GM10248 (cell line): ENCODE measurements around the gene PLEKHA8.

ENCODE experiments used
- CTCF ChIA-PET: fragments of 300-600 bp; sonication (Branson Sonifier 250); formaldehyde crosslinking; extraction: SDS; loops from one replicate; lab custom pipeline; 2021; ENCODE audit warnings: antibody characterized with exemption; lab: Yijun Ruan, JAX
- POLR2A ChIA-PET: fragments of 350-650 bp; sonication (Branson Sonifier 250); formaldehyde crosslinking; extraction: SDS; loops from one replicate; lab custom pipeline; 2020; ENCODE audit warnings: antibody characterized with exemption; lab: Yijun Ruan, JAX
- DNase-seq: peaks from one replicate; pipeline ENCODE4 v3.0.0; 2012; ENCODE audit errors: extremely low spot score
- CTCF ChIP-seq: IDR thresholded peaks from 2 replicates; pipeline ENCODE4 v1.5.1; 2012; ENCODE audit warnings: mild to moderate bottlenecking, low read depth; ENCODE audit errors: extremely low read depth, missing control alignments, control extremely low read depth

PLEKHA8 gene

DNA sequence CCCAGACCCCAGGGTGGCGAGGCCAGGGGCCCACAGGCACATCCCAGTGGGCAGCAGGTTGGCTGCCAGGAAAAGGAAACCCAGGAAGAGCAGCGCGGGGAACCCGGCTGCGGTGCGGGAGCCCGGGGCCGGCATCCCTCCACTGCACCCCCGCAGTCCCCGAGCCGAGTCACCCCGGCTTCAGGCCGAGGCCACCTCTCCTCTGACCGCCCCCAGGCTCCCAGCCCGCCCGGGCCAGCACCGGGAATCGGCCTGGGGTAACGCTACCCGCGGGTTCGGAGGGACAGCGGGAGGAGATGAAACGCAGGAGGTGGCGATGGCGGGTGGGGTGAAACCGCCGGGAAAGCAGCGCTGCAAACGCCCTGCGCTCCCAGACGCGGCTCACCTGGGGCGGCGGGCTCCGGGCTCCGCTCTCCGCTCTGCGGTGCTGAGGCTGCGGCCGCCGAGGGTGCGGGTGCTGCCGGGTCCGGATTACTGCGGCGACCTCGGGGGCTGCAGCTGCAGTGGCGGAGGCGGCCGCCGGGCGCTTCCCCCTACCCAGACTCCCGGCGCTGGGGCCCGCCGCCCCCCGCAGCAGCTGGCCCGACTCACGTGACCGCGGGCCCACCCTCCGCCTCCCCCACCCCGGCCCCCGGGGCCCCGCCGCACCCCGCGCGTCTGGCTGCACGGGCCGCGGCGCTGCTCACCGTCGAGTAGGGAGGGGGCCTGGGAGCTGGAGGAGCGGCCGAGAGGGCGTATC, 38.8 kb upstream of the PLEKHA8 start, which contains the start of gene SCRN1:
TSS of gene SCRN1 (minus strand) at position 545 of the 739 bp plus-strand sequence. CDS start 20,734 bp downstream, outside the sequence.
- ChIA-PET POLR2A (no interaction called here), CTCF (interaction anchor here (1.8 kb wide), 1 partner anchor 8 kb away, joined by 5 read pairs; no protein-coding TSS in a partner anchor)
- DNase-seq, result peak; percentile 78
- no peak for TF ChIP-seq CTCF

GRCh38 chr7:29990931-29991330, 37.3 kb upstream of the PLEKHA8 start:
- CTCF ChIA-PET, result interaction anchor here (1.8 to 2.3 kb wide), 2 partner anchors 10 to 70 kb away, joined by 4 to 5 read pairs; no protein-coding TSS in a partner anchor
- no peak for TF ChIP-seq CTCF
- POLR2A ChIA-PET, result no interaction called here
- DNase-seq, result no peak

DNA sequence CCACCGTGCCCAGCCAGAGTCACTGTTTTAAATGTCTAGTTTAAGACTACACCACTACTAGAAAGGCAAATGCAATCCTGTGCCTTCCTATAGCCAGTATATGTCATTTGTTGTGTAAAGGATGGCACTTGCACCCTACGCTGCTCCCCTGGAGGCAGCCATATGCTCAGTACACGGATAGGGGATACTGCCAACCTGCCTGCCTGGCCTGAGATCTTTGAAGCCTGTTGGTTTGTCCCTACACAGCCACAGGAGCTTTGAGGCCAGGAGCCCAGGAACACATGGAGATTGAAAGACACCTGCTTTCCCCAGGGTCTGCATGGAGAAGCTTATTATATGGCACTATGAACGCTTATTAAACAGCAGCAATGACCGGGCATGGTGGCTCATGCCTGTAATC, 36.3 kb upstream of the PLEKHA8 start:
- POLR2A ChIA-PET, result no interaction called here
- no peak for DNase-seq
- CTCF ChIA-PET, result interaction anchor here (0.9 to 2.3 kb wide), 2 partner anchors 11 to 71 kb away, joined by 4 read pairs; no protein-coding TSS in a partner anchor
- no peak for TF ChIP-seq CTCF

DNA sequence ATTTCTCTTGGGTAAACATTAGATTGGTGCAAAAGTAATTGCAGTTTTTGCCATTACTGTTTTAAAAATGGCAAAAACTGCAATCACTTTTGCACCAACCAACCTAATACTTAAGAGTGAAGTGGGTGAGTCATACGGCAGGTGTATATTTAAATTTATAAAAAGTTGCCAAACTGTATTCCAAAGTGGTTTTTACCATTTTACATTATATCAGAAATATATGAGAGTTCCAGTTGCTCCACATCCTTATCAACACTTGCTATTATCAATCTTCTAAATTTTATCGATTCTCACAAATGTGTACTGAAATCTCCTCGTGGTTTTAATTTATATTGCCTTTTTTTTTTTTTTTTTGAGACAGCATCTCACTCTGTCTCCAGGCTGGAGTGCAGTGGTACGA, 35.1 kb upstream of the PLEKHA8 start:
- POLR2A ChIA-PET, result no interaction called here
- no peak for TF ChIP-seq CTCF
- no peak for DNase-seq
- CTCF ChIA-PET, result interaction anchor here (1.0 kb wide), 1 partner anchor 13 kb away, joined by 4 read pairs; no protein-coding TSS in a partner anchor

GRCh38 chr7:29995652-29996051, 32.6 kb upstream of the PLEKHA8 start:
- DNase-seq, result no peak
- CTCF ChIA-PET, result no interaction called here
- TF ChIP-seq CTCF, result no peak
- POLR2A ChIA-PET, result no interaction called here

DNA sequence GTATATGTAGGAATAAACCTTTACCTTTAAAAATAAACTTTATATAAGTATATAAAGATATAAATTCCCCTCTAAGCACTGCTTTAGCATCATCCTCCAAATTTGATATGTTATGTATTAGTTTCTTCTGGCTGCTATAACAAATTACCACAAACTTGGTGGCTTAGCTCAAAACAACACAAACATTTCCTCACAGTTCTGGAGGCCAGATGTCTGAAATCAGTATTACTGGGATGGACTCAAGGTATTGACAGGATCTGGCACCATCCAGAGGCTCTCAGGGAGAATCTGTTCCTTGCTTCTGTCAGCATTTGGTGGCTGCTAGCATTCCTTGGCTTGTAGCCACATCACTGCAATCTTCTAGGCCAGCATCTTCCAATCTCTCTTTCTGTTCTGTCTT, 31.9 kb upstream of the PLEKHA8 start:
- ChIA-PET POLR2A (no interaction called here), CTCF (no interaction called here)
- no peak for DNase-seq
- TF ChIP-seq CTCF, result no peak
